Measurements from ENCODE around the gene SLC20A1. TPM values are rescaled to one million over a fixed set of nuclear protein-coding genes. Genes with fewer than 3 reads are reported as not detected.
A peak's percentile ranks its signal among the peaks of the same experiment; 100 is the strongest.

Gene SLC20A1
- total RNA-seq, 1 donor from 2014 or later, result 77.2 TPM

DNA sequence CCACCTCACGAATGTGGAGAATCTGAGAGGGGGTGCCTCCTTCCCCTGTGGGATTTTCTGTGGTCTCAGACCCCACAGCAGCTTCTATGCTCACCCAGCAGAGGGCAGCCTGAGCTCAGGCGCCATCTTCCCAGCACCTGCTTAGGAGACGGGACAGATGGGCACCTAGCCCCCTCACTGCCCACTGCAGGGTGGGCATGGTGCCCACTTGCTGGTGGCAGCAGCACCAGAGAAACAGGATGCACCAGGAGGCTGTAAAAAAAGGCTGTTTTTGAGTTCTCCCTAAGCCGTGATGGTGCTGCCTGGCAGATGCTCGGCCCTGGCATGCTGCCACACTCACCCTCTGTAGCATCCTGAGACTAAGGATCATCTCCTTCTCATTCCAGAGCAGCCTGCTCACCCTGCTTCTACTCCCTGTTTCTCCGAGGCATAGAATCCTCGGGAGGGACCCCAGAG is 19.1 kb upstream of the SLC20A1 start:
- DNase-seq (ENCODE audit: low spot score), result no peak

DNA sequence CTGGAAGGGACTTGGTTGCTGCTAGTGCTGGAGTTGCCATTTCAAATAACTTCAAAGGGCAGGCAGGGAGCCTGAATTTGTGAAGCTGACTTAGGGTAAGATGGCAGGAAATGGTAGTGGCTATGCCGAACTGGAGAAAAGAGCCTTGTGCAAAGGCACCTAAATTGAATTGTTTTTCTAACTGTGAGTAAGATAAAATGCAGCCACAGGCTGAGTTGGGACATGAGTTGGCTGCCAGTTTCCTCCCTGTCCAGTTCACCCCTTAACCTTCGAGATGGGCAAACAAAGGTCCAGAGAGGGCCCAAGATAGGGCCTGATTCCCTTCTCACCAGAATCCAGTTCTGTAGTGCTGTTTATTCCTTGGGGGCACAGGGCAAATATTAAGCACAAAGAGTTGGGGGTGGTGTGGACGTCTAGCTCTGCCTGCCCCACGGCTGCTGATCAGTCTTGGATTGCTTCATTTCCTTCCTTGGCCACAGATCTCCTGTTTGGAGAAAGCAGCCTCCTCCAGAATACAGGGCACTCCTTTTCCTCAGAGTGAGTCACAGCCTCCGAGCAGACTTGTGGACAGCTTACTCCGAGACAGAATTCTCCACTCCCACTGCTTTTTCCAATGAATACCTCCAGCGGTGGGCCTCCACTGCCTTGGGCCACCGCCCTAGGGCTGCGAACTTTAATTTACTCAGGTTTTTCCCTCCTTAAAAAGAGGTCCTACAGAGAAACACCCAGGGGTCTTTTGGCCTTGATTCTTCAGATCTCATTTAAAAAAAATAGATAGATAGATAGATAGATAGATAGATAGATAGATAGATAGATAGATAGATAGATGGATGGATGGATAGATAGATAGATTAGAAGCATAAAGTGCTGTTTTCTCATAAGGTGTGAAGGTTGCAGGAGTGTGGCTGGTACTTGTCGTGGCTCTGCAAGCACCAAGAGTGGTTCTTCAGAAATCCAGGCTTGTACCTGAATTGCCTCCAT is 18.4 kb upstream of the SLC20A1 start:
- peak; percentile 65 for DNase-seq (ENCODE audit: low spot score)

DNA sequence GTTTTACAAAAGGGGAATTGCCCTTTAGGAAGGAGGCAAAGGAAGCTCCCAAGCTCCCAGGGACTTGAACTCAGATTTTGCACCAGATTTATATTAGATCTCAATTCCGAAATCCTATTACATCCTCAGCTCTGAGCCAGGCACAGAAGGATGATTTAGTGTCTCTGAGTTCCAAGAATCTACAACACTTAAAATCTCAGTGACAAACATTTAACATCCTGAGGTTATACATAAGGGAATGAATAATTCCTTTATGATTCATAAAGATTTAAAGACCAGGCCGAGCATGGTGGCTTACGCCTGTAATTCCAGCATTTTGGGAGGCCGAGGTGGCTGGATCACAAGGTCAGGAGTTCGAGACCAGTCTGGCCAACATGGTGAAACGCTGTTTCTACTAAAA is 16.5 kb upstream of the SLC20A1 start:
- DNase-seq (ENCODE audit: low spot score), result no peak

DNA sequence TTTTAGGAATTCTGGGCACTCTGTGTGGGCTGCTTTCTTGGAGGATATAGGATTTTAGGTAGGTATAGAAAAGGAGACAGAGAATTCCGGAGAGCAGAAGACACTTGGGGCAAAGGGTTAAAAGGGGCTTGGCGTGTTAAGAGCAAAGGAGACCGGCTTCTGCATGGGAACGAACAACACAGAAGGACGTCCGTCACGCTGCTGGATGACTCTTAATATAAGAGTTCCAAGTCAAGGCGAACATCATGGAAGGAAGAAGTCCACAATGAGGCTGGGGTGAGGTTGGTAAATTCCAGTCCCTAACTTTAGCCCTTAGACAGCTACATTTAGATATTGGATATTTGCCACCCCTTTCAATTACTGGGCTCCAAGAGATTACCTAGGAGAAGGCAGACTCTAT is 15.9 kb upstream of the SLC20A1 start:
- no peak for DNase-seq (ENCODE audit: low spot score)

DNA sequence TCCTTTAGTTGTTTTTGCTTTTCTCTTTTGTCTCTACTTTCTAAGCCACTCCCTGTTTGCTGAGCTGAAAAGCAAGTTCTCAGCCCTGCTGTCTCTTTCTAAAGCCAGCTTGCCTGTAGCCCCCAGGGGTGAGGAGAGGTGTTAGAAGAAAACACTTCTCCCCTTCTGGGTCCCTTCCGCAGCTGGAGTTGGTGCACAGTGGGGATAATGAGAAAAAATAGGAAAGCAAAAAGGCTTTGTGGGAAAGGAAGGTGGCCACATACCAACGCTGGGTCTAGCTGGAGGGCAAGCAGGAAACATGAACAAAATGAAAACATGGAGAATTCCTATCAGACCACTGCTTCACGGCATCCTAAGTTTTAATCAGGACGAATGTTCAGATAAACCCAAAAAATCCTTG is 15.5 kb upstream of the SLC20A1 start:
- no peak for DNase-seq (ENCODE audit: low spot score)

DNA sequence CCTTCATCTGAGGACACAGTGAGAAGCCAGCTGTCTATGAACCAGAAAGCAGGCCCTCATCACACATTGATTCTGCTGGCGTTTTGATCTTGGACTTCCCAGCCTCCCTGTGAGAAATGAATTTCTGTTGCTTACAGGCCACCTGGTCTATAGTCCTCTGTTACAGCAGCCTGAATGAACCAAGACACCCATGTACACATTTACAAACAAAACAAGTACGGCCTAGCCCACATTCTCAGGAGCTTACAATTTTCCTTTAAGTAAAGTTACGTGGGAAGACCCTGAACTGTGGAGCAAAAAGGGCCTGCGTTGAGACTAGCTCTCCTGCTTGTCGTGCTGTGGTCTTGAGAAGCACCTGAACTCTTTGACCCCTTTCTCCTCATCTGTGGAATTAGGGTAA is 12.0 kb upstream of the SLC20A1 start:
- no peak for DNase-seq (ENCODE audit: low spot score)

DNA sequence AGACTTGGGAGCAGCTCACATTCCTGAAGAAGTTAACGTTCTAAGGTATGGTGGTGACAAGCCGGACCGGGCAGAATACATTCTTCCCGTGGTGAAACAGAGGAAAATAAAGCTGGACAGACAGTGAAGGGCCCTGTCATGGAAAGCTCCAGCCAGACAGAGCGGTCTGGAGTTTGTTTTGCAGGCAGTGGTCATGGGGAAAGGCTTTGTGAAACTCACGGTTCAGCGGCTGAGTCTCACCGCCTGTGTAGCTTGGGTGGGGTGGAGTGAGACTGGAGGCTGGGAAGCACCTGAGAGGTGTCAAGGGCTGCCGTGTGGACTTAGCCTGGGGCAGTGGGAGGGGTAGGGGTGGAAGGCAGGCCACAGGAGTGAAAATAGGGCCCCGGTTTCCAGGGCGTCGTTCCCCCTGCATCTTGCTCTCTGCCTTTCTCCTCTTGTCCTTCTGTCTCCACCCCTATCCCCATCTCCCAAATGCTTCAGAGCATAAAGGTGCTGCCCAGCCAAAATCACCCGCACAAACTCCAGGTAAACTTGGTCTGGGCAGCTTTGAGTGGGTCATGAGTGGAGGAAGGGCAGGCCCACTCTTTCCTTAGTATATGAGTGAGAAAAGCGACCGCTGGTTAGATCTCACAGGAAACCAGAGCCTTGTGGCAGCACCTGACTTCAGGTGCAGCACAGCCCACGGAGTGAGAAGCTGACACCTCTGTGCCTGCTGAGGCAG is 11.4 kb upstream of the SLC20A1 start:
- DNase-seq (ENCODE audit: low spot score), result peak; percentile 36

DNA sequence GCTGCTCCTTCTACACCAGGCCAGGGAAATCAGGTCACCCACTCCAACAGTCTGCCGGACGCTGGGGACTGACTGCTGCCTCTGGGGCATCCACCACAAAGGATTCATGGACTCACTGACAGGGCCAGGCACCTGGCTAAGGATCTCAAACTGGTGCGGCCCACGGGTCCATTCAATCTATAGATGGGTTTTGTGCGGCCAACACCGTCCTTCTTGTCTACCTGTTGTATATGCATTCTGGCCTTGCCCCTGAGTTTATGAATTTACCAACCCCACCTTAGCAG is 10.9 kb upstream of the SLC20A1 start:
- no peak for DNase-seq (ENCODE audit: low spot score)

DNA sequence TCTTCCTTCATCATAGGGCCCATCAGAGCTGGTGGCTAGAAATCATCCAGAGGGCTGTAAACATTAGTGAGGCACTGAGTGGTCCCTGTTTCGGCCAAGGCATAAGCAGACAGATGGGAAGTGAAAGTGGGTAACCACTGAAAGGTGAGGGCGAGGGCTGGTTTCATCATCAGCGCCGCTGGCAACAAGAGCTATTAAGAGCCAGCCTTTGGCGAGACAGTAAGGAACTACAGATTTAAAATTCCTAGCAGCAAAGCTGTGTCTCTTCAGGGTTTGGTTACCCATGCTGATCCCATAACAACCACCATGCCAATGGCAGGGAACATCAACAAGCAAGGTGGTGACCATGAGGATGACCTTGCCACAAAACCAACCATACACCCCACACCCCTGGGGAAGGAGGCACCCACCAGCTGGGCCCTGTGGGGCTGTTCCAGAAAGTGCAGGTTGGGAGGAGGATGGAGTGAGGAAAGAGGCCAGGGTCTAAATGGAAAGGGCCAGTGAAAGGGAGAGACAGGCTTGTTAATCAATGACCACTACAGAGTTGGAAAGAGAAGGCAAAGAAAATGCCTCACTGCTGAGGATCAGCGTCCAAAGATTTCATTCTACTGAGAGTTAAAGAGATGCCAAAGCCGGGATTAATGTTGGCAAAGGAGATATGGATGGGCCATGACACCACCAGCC is 9.0 kb upstream of the SLC20A1 start:
- no peak for DNase-seq (ENCODE audit: low spot score)

DNA sequence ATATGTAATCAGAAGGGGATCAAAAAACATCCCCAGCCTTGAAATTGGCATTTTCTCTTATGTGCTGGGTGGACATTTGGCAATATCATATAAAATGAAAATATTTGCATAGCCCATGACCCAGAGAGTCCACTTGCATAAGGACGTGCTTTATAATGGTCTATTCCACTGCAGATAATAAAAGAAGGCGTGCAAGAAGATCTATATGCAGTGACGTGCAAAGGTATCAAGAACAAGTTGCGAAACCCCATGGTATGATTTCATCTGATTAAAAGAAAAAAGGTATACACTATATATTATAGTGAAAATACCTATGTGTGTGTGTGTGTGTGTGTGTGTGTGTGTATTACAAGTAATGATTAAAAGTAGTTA is 8.5 kb upstream of the SLC20A1 start:
- DNase-seq (ENCODE audit: low spot score), result no peak

DNA sequence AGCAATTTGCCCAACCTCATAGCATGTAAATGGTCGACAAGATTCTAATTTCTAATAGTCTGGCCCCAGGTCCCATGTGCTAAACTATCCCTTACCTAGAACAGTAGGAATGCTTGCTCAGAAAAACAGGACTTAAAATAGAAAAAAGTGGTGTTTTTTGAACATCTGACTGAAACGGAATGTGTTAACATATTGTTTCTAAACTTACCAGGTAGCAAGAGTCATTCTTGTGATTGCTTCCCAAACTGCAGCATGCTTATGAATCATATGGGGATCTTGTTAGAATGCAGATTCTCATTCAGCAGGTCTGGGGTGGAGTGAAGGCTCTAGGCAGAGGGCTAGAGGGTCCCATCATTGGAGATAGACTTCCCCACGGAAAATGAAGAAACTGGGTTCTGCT is 5.8 kb upstream of the SLC20A1 start:
- DNase-seq (ENCODE audit: low spot score), result no peak

DNA sequence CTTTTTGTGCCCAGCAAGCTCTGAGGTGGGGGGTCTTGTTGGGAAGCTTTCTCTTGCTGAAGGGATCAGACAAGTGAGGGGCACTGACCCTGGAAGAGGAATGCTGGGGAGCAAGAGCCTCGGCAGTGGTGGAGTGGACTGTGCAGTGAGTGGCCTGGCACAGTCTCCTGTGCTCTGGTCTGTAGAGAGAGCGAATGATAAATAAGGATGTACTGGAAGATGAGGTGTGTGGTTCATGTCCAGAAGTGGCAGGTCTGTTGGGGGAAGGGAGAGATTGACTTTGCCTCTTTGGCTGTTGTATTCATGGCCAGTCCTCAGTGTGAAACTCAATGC is 5.3 kb upstream of the SLC20A1 start:
- DNase-seq (ENCODE audit: low spot score), result no peak

DNA sequence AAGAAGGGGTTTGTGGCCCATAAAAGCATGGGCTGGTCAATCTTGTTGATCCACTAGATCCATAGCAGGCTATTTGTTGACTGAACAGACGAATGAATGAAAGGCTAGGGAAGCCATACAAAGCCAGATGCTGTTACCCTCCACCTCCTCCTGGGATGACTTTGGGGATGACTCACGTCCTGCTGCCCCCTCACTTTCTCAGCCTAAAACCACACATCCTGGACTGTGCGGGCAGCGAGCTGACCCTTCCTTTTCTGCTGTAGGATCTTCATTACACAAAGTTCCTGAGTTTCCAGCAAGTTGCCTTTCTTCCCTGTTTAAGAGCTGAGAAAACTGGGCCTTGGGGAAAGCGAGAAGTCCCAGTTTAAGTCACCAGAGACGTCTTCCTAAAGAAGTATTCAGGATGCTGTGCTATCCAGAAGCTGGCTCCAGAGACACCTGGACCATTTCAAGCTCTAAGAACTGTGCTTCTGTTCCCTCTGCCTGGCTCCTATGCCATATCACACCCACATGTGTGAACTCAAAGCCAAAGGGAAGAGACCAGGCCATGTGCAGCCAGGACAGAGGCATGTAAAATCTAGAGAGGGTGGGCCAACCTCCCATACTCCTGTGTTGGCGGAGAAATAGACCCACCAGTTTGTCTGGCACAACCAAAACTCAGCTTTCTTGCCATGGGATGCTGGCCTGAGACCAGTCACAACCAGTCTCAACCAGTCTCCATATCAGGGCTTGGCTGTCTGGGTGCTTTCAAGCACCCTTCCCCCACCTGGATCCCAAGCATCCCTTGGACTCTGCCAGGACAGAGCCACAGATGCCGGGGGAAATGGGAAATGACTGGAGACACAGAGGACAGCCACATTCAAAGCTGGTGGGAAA is 4.7 kb upstream of the SLC20A1 start:
- DNase-seq (ENCODE audit: low spot score), result no peak

DNA sequence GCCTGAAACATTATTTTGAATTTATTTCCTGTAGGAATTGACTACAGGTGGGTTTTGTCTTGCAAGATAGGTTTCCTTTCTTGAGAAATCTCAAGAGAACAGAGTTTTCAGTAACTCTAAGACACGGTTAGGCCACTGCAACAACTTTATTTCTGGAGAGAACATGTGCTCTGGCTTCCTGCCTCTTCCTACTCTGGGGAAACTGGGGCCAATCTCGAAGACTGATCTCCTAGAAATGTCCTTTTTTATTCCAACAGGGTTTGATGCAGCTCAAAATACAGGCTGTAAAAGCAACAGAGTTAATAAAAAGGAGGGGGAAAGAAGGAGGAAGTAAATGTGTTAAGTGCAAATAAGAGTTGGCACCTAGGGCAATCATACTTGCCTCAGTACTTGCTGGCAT is 4.0 kb upstream of the SLC20A1 start:
- DNase-seq (ENCODE audit: low spot score), result no peak

DNA sequence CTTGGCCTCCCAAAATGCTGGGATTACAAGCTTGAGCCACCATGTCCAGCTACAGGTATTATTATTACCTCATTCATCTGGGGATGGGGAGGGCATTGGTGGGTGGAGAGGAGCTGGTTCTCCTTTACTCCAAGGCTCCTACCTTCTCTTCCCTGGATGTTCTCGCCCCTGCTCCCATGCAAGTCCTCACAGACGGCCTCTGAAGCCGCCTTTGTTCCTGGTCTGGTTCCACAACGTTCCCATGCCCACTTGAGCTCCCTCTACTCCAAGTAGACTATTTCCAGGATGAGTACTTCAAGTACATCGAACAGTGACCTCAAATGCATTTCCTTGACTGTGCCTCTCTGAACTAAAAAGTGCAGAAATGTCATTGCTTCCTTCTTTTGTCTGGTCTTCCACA is 3.2 kb upstream of the SLC20A1 start:
- no peak for DNase-seq (ENCODE audit: low spot score)

DNA sequence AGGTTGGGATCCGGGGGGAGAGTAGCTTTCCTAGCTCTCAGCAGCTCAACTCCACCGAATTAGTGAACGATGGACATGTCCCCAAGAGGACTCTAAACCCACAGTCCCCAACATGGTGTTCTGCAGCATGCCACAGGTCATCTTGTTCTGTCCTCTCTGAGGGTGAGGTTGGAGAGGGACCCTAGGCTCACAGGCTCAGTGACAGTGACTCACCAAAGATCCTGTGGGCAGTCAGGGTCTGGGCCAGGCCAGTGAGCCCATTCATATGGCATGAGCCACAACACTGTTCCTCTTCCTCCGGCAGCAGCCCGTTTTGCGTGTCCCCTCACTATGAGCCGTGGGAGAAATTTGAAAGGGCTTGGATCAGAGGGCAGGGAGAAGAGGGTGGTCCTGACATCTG is 2.8 kb upstream of the SLC20A1 start:
- no peak for DNase-seq (ENCODE audit: low spot score)

DNA sequence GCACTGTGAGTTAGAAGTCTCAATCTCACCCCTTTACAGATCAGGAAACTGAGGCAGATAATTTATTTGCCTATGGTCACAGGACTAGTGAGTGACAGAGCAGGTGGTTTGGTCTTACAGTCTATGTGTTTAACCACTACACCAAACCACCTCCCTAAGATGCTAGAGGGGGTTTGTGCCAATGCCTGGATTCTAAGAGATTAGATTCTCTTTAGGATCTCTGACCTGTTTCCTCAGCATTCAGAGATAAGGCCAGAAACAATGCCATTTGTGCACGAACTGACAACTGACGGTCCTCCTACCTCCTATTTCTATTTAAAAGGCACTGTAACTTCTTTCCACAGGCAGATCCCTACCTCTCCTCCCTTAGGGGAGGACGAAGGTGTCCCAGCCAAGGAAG is 2.3 kb upstream of the SLC20A1 start:
- no peak for DNase-seq (ENCODE audit: low spot score)

DNA sequence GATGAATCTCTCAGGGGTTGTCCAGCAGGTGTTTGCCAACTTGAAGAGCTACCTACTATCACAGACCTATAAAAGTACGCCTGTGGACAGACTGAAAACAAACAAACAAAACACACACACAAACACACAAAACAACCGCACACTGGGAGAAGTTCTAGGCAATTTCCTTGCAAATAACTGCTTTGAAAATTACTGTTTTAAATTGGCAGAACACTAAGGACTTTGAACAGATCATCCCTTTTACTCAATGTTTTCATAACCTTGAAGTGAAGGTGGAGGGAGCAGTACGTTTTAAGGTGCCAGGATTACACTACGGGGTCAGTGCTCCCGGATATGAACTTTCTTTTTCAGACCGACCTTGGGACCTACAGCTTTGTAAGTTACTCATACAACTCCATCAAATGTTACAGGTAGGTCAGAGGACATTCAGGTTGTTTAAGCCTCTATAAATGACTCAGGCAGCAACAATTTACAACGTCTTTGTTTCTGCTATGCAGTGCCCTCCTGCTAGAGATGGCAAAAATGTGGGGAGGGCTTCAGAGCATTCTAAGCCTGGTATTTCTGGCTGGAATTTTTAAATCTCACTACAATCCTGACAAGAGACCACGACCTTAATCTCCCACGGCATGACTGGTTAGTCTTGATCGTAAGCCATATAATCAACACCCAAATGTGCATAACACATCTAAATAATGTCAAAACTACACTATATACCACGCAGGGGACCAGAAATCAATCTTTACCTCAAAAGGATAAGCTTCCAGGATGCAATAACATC is 1.4 kb upstream of the SLC20A1 start:
- DNase-seq (ENCODE audit: low spot score), result no peak

DNA sequence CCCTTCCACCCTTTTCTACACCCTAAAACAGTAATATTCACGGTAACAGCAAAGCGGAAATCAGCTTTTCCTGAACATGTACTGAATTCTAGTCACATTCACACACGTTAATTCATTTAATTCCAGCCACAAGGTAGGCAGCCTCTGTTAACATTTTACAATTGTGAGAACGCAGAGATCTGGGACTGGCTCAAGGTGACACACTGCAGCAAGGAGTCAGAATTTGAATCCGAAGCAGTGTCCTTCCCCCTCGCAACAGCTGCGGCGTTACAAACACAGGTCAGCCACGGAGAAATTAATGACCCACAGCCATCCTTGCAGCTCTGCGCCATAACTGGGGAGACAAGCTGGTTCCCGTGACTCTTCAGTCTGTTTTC is 818 bp upstream of the SLC20A1 start:
- no peak for DNase-seq (ENCODE audit: low spot score)

DNA sequence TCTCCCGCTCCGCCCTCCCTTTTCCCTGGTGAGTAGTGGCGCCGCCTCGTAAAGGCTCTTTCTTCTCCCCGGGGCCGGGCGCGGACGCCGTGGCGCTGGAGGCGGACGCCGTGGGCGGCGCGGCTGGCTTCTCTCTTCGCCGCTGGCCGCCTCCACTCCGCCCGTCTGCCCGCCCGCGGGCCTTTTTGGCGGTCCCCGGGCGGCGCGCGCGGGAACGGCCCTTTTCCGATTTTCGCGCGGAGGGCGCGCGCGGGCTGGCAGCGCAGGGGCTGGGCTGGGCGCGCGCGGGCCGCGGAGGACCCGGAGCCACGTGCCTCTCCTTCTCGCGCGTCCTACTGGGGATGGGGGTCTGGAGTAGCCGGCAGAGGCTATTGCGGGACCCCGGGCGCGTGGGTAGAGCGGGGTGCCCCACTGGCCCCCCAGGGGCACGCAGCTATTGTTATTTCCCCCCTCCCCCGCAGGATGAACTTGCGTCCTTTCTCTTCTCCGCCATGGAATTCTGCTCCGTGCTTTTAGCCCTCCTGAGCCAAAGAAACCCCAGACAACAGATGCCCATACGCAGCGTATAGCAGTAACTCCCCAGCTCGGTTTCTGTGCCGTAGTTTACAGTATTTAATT is 472 bp downstream of the SLC20A1 start:
- no peak for DNase-seq (ENCODE audit: low spot score)

Measured in ureter (tissue), 1 donor.